Mucosa of rectum (tissue), 2 donors: Measurements from ENCODE around the gene L1CAM.

Source experiments
- H3K27ac ChIP-seq, 2 donors: one replicate each; pipeline ENCODE4 v1.7.0; 2013; ENCODE audit warnings: inconsistent platforms in 2 of 2, low read depth in 2 of 2, low read length in 2 of 2
- H3K27me3 ChIP-seq, 2 donors: one replicate each; pipeline ENCODE4 v1.7.0; 2013; ENCODE audit warnings: low read length in 2 of 2; ENCODE audit not compliant: control insufficient read depth in 2 of 2, insufficient read depth in 2 of 2
- H3K36me3 ChIP-seq, 2 donors: one replicate each; pipeline ENCODE4 v1.7.0; 2013; ENCODE audit warnings: low read length in 2 of 2; ENCODE audit not compliant: control insufficient read depth in 2 of 2, insufficient read depth in 2 of 2
- H3K4me1 ChIP-seq, 2 donors: one replicate each; pipeline ENCODE4 v1.7.0; 2013; ENCODE audit warnings: low read length in 2 of 2, mild to moderate bottlenecking in 1 of 2; ENCODE audit not compliant: control insufficient read depth in 2 of 2, insufficient read depth in 2 of 2
- H3K4me3 ChIP-seq, 2 donors: one replicate each; pipeline ENCODE4 v1.7.0; 2013; ENCODE audit warnings: low read length in 2 of 2
- H3K9ac ChIP-seq, 2 donors: one replicate each; pipeline ENCODE4 v1.7.0; 2013; ENCODE audit warnings: low read length in 2 of 2, low read depth in 1 of 2, mild to moderate bottlenecking in 1 of 2
- H3K9me3 ChIP-seq, 2 donors: one replicate each; pipeline ENCODE4 v1.7.0; 2013; ENCODE audit warnings: low read length in 2 of 2; ENCODE audit not compliant: control insufficient read depth in 2 of 2
- donor health status: healthy.
- donor health status: Normal muscosa, but diverticular disease.

Gene L1CAM

GRCh38 chrX:153885968-153886903 is at the start of gene L1CAM:
Gene L1CAM (minus strand): TSS chrX:153886173. CDS start chrX:153875836, 10,337 bp downstream.
- peaks cover 44 to 45% of the 10 kb centered on the region in 2 donors for H3K27me3 ChIP-seq
- no peak within 1 kb of the TSS for H3K9ac ChIP-seq
- no peaks in the 10 kb centered on the region for H3K4me1 ChIP-seq
- no peak within 1 kb of the TSS for H3K27ac ChIP-seq
- H3K4me3 ChIP-seq = no peak within 1 kb of the TSS
- H3K36me3 ChIP-seq = no peaks in the 10 kb centered on the region
- H3K9me3 ChIP-seq = no peaks in the 10 kb centered on the region

- Histone ChIP-seq H3K9ac (peak overlapping the region in 1 of 2 donors; percentile 5), H3K27ac (no peak overlapping the region), H3K4me3 (peak overlapping the region; percentile 32 to 50)
Observed at GRCh38 chrX:153935326-153935851, 49.4 kb upstream of the L1CAM start.

GRCh38 chrX:153934762-153935325 is 48.9 kb upstream of the L1CAM start, which contains the start of gene NAA10:
Gene NAA10 (minus strand): TSS chrX:153935037. CDS start chrX:153934904, 133 bp downstream.
- Histone ChIP-seq H3K9ac (peak within 1 kb of the TSS; percentile 58 to 71), H3K9me3 (no peaks in the 10 kb centered on the region), H3K4me1 (peaks cover 9 to 10% of the 10 kb centered on the region in 2 donors), H3K36me3 (peaks cover 4 to 11% of the 10 kb centered on the region in 2 donors), H3K27me3 (no peaks in the 10 kb centered on the region), H3K4me3 (peak within 1 kb of the TSS; percentile 72 to 75), H3K27ac (peak within 1 kb of the TSS in 1 of 2 donors; percentile 43)

More at GRCh38 chrX:153935326-153935851, 49.4 kb upstream of the L1CAM start:
- H3K27me3 ChIP-seq = peaks cover 0 to 4% of the 10 kb centered on the region in 2 donors
- peaks cover 4 to 11% of the 10 kb centered on the region in 2 donors for H3K36me3 ChIP-seq
- H3K9me3 ChIP-seq = no peaks in the 10 kb centered on the region
- peaks cover 9 to 10% of the 10 kb centered on the region in 2 donors for H3K4me1 ChIP-seq

GRCh38 chrX:153934148-153934761 is 48.3 kb upstream of the L1CAM start:
- peaks cover 4 to 11% of the 10 kb centered on the region in 2 donors for H3K36me3 ChIP-seq
- no peaks in the 10 kb centered on the region for H3K9me3 ChIP-seq
- peak overlapping the region; percentile 58 to 71 for H3K9ac ChIP-seq
- H3K27ac ChIP-seq = peak overlapping the region in 1 of 2 donors; percentile 43
- H3K4me3 ChIP-seq = peak overlapping the region; percentile 72 to 75
- no peaks in the 10 kb centered on the region for H3K27me3 ChIP-seq
- H3K4me1 ChIP-seq = peaks cover 12 to 13% of the 10 kb centered on the region in 2 donors

GRCh38 chrX:153933748-153934147 is 47.8 kb upstream of the L1CAM start:
- peaks cover 4 to 11% of the 10 kb centered on the region in 2 donors for H3K36me3 ChIP-seq
- H3K4me1 ChIP-seq = peaks cover 17 to 18% of the 10 kb centered on the region in 2 donors
- H3K27ac ChIP-seq = peak overlapping the region in 1 of 2 donors; percentile 43
- H3K9me3 ChIP-seq = no peaks in the 10 kb centered on the region
- peak overlapping the region; percentile 72 to 75 for H3K4me3 ChIP-seq
- no peaks in the 10 kb centered on the region for H3K27me3 ChIP-seq
- peak overlapping the region; percentile 58 to 71 for H3K9ac ChIP-seq

- Histone ChIP-seq H3K27me3 (no peaks in the 10 kb centered on the region), H3K4me1 (peaks cover 21 to 25% of the 10 kb centered on the region in 2 donors), H3K4me3 (no peak overlapping the region), H3K27ac (no peak overlapping the region), H3K36me3 (peaks cover 4 to 11% of the 10 kb centered on the region in 2 donors), H3K9me3 (no peaks in the 10 kb centered on the region), H3K9ac (no peak overlapping the region)
Observed at GRCh38 chrX:153932220-153932915, 46.4 kb upstream of the L1CAM start.

- no peak overlapping the region for H3K27ac ChIP-seq
- H3K9ac ChIP-seq = no peak overlapping the region
- H3K36me3 ChIP-seq = peaks cover 4 to 11% of the 10 kb centered on the region in 2 donors
- no peak overlapping the region for H3K4me3 ChIP-seq
- no peaks in the 10 kb centered on the region for H3K9me3 ChIP-seq
- peaks cover 27 to 31% of the 10 kb centered on the region in 2 donors for H3K4me1 ChIP-seq
- H3K27me3 ChIP-seq = no peaks in the 10 kb centered on the region
Observed at GRCh38 chrX:153931748-153932147, 45.8 kb upstream of the L1CAM start.

- H3K9me3 ChIP-seq = no peaks in the 10 kb centered on the region
- no peak overlapping the region for H3K27ac ChIP-seq
- no peak overlapping the region for H3K4me3 ChIP-seq
- peaks cover 32 to 37% of the 10 kb centered on the region in 2 donors for H3K4me1 ChIP-seq
- peaks cover 0 to 2% of the 10 kb centered on the region in 2 donors for H3K27me3 ChIP-seq
- H3K9ac ChIP-seq = no peak overlapping the region
- peaks cover 4 to 11% of the 10 kb centered on the region in 2 donors for H3K36me3 ChIP-seq
Observed at GRCh38 chrX:153931151-153931550, 45.2 kb upstream of the L1CAM start.
